H1 (cell line): ENCODE data around the gene COX7B2. TPM values are rescaled to one million over a fixed set of nuclear protein-coding genes. Genes with fewer than 3 reads are reported as not detected.

Experiments
- CHD7 ChIP-seq: fragments of 300-600 bp; sonication (generic); IDR thresholded peaks from 2 replicates; pipeline ENCODE4 v1.7.1; 2012; ENCODE audit warnings: low read length, moderate library complexity, mild to moderate bottlenecking, inconsistent platforms; ENCODE audit not compliant: insufficient replicate concordance
- polyA plus RNA-seq, 7 experiments: library from polyadenylated mRNA; depleted of rRNA in 3 of 7; stranded (reverse) in 5 of 7; unstranded in 2 of 7; fragments of >200 nt in 5 of 7; fragments of 200-250 nt in 2 of 7; gene quantifications; 1 replicate in 5 of 7; 2 replicates in 1 of 7; 4 replicates in 1 of 7; pipeline versions ENCODE4 v1.2.1 to v1.2.3, GENCODE V29; 2011 to 2013; ENCODE audit warnings: missing spikeins in 2 of 7, mixed read lengths in 2 of 7
- total RNA-seq: library from RNA; stranded (reverse); fragmentation: NEBNext Ultra II Directional; extraction: Animal tissue kit (Norgen Biotek cat#: 25700); gene quantifications from 2 replicates; pipeline ENCODE4 v1.2.1, GENCODE V29; 2021

Gene COX7B2
- total and polyA plus RNA-seq, 2 of the 8 experiments (the other 6 are each of a cell fraction or from before 2014, with no cell fraction given) = not detected

- no peak for TF ChIP-seq CHD7
These were observed 25.7 kb upstream of the COX7B2 start (continued) for GRCh38 chr4:46934726-46935125.
